Right renal cortex interstitium (tissue), 3 donors: ENCODE measurements around the gene STON1. TPM values are rescaled to one million over a fixed set of nuclear protein-coding genes. Genes with fewer than 3 reads are reported as not detected.
"Not testable (repeated sequence)": the region's sequence is repeated elsewhere in the genome, so short reads cannot be mapped to it uniquely, and the experiment has no call there.

Experiments
- DNase-seq, 3 donors: peaks; one replicate each; pipeline ENCODE4 v3.0.0-alpha.2; 2013; ENCODE audit warnings: low read depth in 3 of 3, low spot score in 2 of 3
- polyA plus RNA-seq, 3 donors: library from polyadenylated mRNA; unstranded; fragments of 120-200 nt; gene quantifications; one replicate each; pipeline ENCODE4 v1.2.1, GENCODE V29; 2013; ENCODE audit not compliant: insufficient read length in 3 of 3

Gene STON1
- polyA plus RNA-seq, 3 donors = 32.2 to 38.7 (median 35.8) TPM

DNA sequence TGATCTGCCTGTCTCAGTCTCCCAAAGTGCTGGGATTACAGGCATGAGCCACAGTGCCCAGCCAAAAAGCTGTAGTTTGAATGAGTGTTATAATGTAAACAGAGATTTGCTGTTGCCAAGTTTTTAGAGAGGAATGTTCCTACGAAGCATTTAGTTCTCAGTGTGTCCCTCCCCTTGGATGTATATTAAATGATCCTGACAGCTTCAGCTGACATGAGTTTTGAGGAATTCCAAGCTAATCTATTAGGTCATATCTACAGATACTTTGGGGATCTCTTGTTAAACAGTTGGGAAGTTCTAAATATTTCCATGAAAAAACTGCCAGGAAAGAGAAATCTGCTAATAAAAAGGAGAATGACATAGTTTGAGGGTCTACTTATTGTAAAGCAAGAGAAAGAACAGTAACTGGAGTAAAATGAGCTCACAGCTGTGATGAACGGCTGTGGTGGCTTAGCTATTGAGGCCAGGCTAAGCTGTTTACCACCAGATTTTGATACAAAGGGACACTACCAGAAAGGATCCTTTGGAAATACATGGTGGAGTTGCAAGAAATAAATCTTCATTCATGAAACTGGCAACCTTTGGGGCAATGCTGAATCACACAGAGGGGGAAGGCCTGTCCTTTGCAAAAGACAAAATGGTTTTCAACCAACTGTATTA, 2.6 kb upstream of the STON1 start:
- DNase-seq = no peak

DNA sequence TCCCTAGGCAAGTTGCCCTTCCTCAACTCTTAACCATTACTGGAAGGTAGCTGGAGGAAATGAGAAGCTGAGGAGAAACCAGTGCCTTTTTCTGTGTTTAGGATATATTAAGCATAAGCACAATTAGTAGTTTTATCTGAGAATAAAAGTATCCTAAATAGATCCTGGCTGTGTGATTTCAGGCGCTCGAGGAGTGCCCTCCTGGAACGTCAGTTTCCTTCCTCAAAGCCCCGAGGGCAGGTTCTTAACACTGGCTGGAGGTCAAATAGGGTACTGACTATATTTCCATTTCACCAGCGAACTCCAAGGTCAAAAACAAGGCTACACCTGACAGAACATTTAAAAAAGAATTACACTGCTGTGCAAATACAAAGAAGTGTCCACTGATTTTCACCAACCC, 1.5 kb upstream of the STON1 start:
- DNase-seq = no peak

DNA sequence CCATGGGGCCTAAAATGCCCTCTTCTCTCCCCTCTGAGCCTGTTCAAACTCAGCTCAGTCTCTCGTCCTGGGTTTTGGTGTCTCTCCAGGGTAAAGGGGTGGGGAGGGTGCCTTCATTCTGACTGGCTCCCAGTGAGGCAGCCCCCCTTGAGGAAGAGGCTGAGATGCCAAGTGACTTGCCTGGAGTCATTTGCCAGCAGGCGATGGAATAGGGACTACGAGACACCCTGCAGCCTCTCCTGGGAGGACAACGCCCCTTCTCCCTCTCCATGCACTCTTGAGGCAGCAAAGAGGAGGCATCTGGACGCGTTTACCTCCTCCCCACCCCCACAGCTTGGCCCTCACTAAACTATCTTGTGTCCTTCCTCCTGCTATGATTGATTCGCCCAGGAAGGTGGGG, 760 bp upstream of the STON1 start:
- no peak for DNase-seq

DNA sequence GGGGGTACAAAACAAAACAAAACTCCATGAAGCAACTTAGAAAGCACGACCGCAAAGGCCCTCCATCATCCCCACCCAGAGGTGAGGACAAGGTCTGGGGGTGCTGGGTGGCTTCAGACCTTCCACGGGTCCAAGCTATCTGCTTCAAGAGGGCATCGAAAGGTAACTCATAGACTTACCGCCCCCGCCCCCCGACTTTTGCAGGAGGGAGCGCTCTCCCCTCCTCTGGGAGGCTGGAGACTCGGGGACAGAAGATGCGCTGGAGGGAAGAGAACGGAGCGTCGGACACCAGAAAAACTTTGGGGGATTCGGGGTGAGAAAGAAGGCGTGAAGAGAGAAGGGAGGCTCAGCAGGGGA, 300 bp upstream of the STON1 start:
- DNase-seq = no peak

DNA sequence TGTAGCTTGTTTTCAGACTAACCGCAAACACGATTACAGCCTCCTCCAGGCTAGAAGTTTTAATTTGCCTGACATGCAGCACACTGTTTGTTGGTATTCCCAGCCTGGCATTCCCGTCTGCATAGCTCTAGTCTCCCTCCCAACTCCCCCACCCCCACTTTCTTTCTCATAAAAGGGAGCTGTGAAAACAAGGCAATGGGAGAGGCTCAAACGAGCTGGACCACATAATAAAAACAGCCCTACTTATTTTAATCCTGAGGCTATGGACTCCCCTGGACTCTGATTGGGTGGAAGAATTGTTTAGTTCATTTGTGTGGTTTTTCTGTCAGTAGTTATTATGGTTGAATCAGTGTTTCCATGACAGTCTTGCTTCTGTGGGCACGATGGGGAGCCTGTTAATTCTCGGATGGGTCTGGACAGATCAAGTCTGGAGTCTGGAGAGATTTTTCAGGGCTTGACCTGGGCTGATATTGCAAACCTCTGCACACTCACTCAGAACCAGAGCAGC, 1.2 kb downstream of the STON1 start:
- DNase-seq = peak in 1 of 3 donors; percentile 68

- no peak for DNase-seq
These were observed 2.2 kb downstream of the STON1 start for GRCh38 chr2:48532174-48532573.

GRCh38 chr2:48532824-48533223, 2.9 kb downstream of the STON1 start:
- DNase-seq = no peak

GRCh38 chr2:48534781-48535180, 4.8 kb downstream of the STON1 start:
- DNase-seq = no peak

DNA sequence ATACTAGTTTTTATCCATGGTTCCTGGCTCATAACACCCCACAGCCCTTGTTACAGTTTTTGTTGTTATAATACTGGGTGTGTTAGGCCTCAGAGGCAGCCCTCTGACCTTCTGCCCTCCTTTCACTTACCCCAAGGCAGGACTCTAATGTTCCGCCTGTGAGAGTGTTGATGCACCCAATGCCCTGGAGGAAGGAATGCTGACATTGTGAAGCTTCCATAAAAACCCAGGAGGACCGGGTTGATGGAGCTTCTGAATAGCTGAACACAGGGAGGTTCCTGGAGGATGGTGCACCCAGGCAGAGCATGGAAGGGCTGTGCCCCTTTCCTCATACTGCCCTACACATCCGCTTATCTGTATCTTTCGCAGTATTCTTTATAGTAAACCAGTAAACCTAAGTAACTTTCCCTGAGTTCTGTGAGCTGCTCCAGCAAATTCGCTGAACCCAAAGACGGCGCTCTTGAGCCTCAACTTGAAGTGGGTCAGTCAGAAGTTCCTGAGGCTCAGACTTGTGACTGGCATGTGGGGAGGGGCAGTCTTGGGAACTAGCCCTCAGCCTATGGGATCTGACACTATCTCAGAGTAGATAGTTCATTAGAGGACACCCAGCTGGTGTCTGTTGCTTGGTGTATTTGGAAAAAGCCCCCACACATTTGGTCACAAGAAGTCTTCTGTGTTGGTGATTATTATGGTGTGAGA, 10.4 kb downstream of the STON1 start:
- DNase-seq = no peak

- no peak for DNase-seq
These were observed 11.9 kb downstream of the STON1 start for GRCh38 chr2:48541666-48542389.

GRCh38 chr2:48543895-48544294, 13.9 kb downstream of the STON1 start:
- DNase-seq = no peak

DNA sequence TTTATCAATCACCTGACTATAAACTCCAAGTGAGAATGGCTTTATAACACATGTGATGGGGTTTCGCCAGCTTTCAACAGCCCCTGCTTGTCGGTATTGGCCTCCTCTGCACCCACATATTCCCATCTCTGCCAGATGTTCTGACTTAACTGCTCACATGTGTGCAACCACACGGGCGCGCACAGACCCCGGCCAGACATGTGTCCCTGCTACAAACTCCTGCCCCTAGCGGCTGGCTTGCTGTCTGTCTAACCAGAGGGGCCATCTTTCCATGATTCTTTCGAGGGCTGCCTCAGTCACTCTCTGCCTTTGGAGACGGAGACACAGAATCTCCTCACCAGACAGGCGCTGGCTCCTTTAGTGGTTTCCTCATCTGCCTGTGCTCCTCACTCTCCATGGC, 15.3 kb downstream of the STON1 start:
- no peak for DNase-seq

- DNase-seq = no peak
These were observed 18.9 kb downstream of the STON1 start for GRCh38 chr2:48548840-48549239.

GRCh38 chr2:48549972-48550371, 20.0 kb downstream of the STON1 start:
- no peak for DNase-seq

GRCh38 chr2:48551548-48551947, 21.6 kb downstream of the STON1 start:
- DNase-seq = no peak

- DNase-seq = not testable (repeated sequence)
These were observed 25.1 kb downstream of the STON1 start for GRCh38 chr2:48555071-48555470.

DNA sequence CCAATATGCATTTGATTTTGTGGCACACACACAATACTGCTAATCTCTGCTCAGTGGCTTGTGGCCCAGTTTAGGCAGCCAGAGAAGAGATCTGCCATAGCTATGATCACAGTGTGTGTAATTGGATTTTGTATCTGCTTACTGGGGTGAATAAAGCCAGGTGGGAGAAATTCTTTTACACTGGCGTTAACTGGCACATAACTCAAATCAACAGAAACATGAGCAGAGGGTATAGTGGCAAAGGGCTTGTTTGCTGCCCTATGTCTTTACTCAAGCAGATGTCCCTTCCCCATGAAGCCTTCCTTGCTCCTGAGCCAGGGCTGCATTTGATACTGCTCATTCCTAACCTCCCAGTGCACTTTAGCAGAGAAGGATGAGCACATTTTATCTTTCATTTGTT, 28.5 kb downstream of the STON1 start:
- DNase-seq = no peak

DNA sequence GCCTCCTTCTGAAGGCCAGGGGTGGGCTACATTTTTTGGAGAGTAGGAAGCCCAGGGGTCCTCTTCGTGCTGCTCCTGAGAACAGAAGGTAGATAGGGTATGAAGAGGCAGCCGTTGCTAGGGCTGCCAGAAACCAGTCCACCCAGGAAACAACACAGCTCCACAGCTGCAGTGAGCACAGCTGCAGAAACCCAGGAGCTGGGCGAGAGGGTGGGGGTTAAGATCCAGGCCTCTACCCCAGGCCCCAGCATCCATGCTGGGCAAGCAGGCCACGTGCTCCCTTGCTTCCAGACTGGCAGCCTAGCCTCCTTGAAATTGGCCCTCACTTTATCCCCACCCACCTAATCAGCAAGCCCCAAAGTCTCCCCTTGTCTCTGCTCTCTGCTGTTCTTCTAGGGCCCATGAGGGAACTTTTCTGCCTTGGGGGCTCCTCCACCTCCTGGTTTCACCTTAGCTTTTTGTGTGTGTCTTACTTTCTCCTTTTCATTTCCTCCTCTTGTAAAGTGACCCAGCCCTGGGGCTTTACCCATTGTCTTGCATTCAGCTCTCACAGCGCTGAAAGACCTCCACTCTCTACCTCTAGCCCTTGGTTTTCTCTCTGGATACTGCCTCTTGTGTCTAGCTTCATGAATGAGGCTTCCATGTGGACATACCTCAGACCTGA, 30.7 kb downstream of the STON1 start:
- DNase-seq = no peak

DNA sequence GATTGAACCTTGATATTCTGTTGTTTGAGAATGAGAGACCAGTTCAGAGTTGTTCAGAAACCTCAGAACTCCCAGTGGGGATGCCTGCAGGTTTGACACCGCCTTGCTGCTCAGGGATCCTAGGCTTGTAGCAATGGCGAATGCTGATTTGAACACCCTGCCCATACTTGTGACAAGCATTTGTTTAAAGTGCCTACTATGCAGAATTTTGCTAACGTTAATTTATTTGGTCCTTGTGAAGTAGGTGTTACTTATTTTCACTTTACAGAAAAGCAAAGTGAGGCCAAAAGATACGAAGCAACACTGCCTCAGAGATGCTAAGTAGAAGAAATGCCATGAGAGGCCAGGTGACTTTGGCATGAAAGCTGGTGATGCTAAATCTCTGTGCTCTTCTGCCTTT, 32.3 kb downstream of the STON1 start:
- no peak for DNase-seq

- no peak for DNase-seq
These were observed 36.8 kb downstream of the STON1 start for GRCh38 chr2:48566592-48567310.

DNA sequence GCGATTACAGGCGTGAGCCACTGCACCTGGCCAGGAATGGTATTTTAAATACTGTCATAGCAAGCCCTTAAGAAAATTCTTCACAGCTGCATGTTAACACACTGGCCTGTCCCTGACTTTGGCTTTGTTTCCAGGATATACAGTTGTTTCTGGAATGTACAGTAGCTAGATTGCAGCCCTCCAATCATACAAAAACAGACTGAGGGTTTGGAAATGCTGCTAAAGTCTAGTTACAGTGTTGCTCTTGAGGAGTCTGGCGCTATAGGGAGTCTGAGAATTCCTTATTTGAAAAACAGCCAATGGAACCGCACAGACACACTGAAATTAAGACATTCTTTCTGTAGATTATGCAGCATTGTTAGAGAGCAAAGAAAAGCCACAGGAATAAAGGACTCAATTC, 37.7 kb downstream of the STON1 start:
- DNase-seq = no peak
